GM23338 (cell line): Measurements from ENCODE around the gene ARID1B. TPM values are rescaled to one million over a fixed set of nuclear protein-coding genes. Genes with fewer than 3 reads are reported as not detected.

Experiments used
- ATAC-seq: fragments of 200-7000 bp; cut with Tn5 transposase; 3 replicates; pipeline ENCODE4 v1.9.1; 2020
- DNase-seq: peaks from one replicate; pipeline ENCODE4 v3.0.0-alpha.2; 2015; ENCODE audit warnings: low spot score
- H2AFZ ChIP-seq: fragments of 200-600 bp; sonication (generic); 2 replicates; pipeline ENCODE4 v1.8.0; 2016; ENCODE audit warnings: antibody characterized with exemption, mild to moderate bottlenecking, moderate library complexity
- H3F3A ChIP-seq: fragments of 200-600 bp; sonication (generic); replicated peaks from 2 replicates; pipeline ENCODE4 v1.8.0; 2017; ENCODE audit warnings: antibody characterized with exemption, mixed run types, low read depth
- H3K27ac ChIP-seq: fragments of 200-600 bp; sonication (generic); 2 replicates; pipeline ENCODE4 v1.6.1; 2016; ENCODE audit warnings: low read depth
- H3K27me3 ChIP-seq: fragments of 200-600 bp; sonication (generic); 2 replicates; pipeline ENCODE4 v1.8.0; 2016; ENCODE audit warnings: mild to moderate bottlenecking, mixed run types, moderate library complexity; ENCODE audit not compliant: insufficient read depth
- H3K36me3 ChIP-seq: fragments of 200-600 bp; sonication (generic); 2 replicates; pipeline ENCODE4 v1.8.0; 2016; ENCODE audit warnings: mild to moderate bottlenecking; ENCODE audit not compliant: insufficient read depth
- H3K4me1 ChIP-seq: fragments of 200-600 bp; sonication (generic); 2 replicates; pipeline ENCODE4 v1.8.0; 2016; ENCODE audit warnings: mild to moderate bottlenecking, moderate library complexity; ENCODE audit not compliant: insufficient read depth
- H3K4me2 ChIP-seq: fragments of 200-600 bp; sonication (generic); 2 replicates; pipeline ENCODE4 v1.7.1; 2017; ENCODE audit warnings: mixed run types
- H3K4me3 ChIP-seq: fragments of 200-600 bp; sonication (generic); 2 replicates; pipeline ENCODE4 v1.6.1; 2016; ENCODE audit warnings: mixed run types
- H3K79me2 ChIP-seq: fragments of 200-600 bp; sonication (generic); replicated peaks from 2 replicates; pipeline ENCODE4 v1.8.0; 2017; ENCODE audit warnings: mild to moderate bottlenecking; ENCODE audit not compliant: insufficient read depth
- H3K9me2 ChIP-seq: fragments of 200-600 bp; sonication (generic); 2 replicates; pipeline ENCODE4 v1.8.0; 2017; ENCODE audit not compliant: insufficient read depth
- H4K20me1 ChIP-seq: fragments of 200-600 bp; sonication (generic); replicated peaks from 2 replicates; pipeline ENCODE4 v1.8.0; 2017; ENCODE audit warnings: mild to moderate bottlenecking; ENCODE audit not compliant: insufficient read depth
- H3K27ac Mint-ChIP-seq: 2 replicates; pipeline ENCODE4 v1.8.0; 2020; ENCODE audit warnings: inconsistent platforms, mild to moderate bottlenecking, moderate library complexity, mixed read lengths
- H3K27me3 Mint-ChIP-seq: 3 replicates; pipeline ENCODE4 v1.8.0; 2022; ENCODE audit warnings: low read depth, mild to moderate bottlenecking, moderate library complexity, mixed read lengths, inconsistent platforms; ENCODE audit not compliant: insufficient read depth, poor library complexity
- H3K36me3 Mint-ChIP-seq: 3 replicates; pipeline ENCODE4 v1.8.0; 2021; ENCODE audit warnings: low read depth, mild to moderate bottlenecking, inconsistent platforms, moderate library complexity, mixed read lengths
- H3K4me1 Mint-ChIP-seq: 3 replicates; pipeline ENCODE4 v1.8.0; 2020; ENCODE audit warnings: mild to moderate bottlenecking, inconsistent platforms, mixed read lengths
- H3K4me3 Mint-ChIP-seq: 3 replicates; pipeline ENCODE4 v1.8.0; 2021; ENCODE audit warnings: moderate library complexity, mild to moderate bottlenecking, inconsistent platforms, mixed read lengths
- H3K9me3 Mint-ChIP-seq: 3 replicates; pipeline ENCODE4 v1.8.0; 2020; ENCODE audit warnings: moderate library complexity, mild to moderate bottlenecking, inconsistent platforms, mixed read lengths
- CREB1 ChIP-seq: fragments of 250-450 bp; sonication (Bioruptor Pico); IDR thresholded peaks from 2 replicates; pipeline ENCODE4 v1.5.0; 2020; ENCODE audit warnings: low read depth, mild to moderate bottlenecking, moderate library complexity
- CTCF ChIP-seq, 2 experiments: fragments of 200-600 bp in 1 of 2; sonication (generic) in 1 of 2; conservative IDR thresholded peaks; 2 replicates each; pipeline versions ENCODE4 v1.5.1 to v1.6.1; 2016 to 2017; ENCODE audit warnings: antibody characterized with exemption in 2 of 2, low read depth in 2 of 2, mild to moderate bottlenecking in 2 of 2, moderate library complexity in 1 of 2
- ETS1 ChIP-seq: IDR thresholded peaks from 2 replicates; pipeline ENCODE4 v1.6.1; 2016; ENCODE audit warnings: antibody characterized with exemption
- EZH2 ChIP-seq: fragments of 200-600 bp; sonication (generic); IDR thresholded peaks from one replicate; pipeline ENCODE4 v1.8.0; 2017; ENCODE audit warnings: antibody characterized with exemption, mild to moderate bottlenecking, low read depth; ENCODE audit not compliant: unreplicated experiment
- EZH2phosphoT487 ChIP-seq: fragments of 200-600 bp; sonication (generic); IDR thresholded peaks from one replicate; pipeline ENCODE4 v1.8.1; 2018; ENCODE audit warnings: antibody characterized with exemption; ENCODE audit not compliant: unreplicated experiment
- JUNB ChIP-seq: IDR thresholded peaks from one replicate; pipeline ENCODE4 v1.6.1; 2016; ENCODE audit warnings: antibody characterized with exemption; ENCODE audit not compliant: unreplicated experiment
- NANOG ChIP-seq: IDR thresholded peaks from 2 replicates; pipeline ENCODE4 v1.6.1; 2016; ENCODE audit warnings: antibody characterized with exemption, borderline replicate concordance
- POLR2AphosphoS5 ChIP-seq: IDR thresholded peaks from 2 replicates; pipeline ENCODE4 v1.6.1; 2016; ENCODE audit warnings: antibody characterized with exemption, low read depth
- STAT1 ChIP-seq: IDR thresholded peaks from one replicate; pipeline ENCODE4 v1.6.1; 2016; ENCODE audit warnings: antibody characterized with exemption; ENCODE audit not compliant: unreplicated experiment
- ZNF114 ChIP-seq: fragments of 250-450 bp; sonication (Bioruptor Pico); IDR thresholded peaks from 2 replicates; pipeline ENCODE4 v1.5.0; 2020; ENCODE audit warnings: mild to moderate bottlenecking, moderate library complexity
- ZNF331 ChIP-seq: fragments of 250-450 bp; sonication (Bioruptor Pico); IDR thresholded peaks from 2 replicates; pipeline ENCODE4 v1.5.0; 2020; ENCODE audit warnings: low read depth, mild to moderate bottlenecking, moderate library complexity
- polyA plus RNA-seq: library from polyadenylated mRNA; unstranded; fragments of >200 nt; fragmentation: Nextera tagmentation; extraction: Ambion mirVana; gene quantifications from 2 replicates; pipeline ENCODE4 v1.2.1, GENCODE V29; 2016
- total RNA-seq: library from RNA; depleted of rRNA; stranded (reverse); fragments of >200 nt; shearing (Covaris generic); gene quantifications from 2 replicates; pipeline ENCODE4 v1.2.3, GENCODE V29; 2014
- TF ChIP-seq, protein P1 (sequence below): IDR thresholded peaks from one replicate; pipeline ENCODE4 v1.6.1; 2018; ENCODE audit warnings: antibody characterized with exemption; ENCODE audit not compliant: unreplicated experiment
- TF ChIP-seq, protein P2 (sequence below): fragments of 250-450 bp; sonication (Bioruptor Pico); IDR thresholded peaks from 2 replicates; pipeline ENCODE4 v1.5.0; 2020; ENCODE audit warnings: mild to moderate bottlenecking, moderate library complexity

Gene ARID1B
- total and polyA plus RNA-seq, 2 experiments from 2014 or later: 59.3 to 72.2 TPM

- H3K27me3 ChIP-seq: no peaks in the 10 kb centered on the region
- no peaks in the 10 kb centered on the region; the same call in 1 of the 2 replicates for H4K20me1 ChIP-seq
- H3K27ac ChIP-seq: no peak overlapping the region
- no peak overlapping the region for H3K27ac Mint-ChIP-seq
- no peaks in the 10 kb centered on the region for H3F3A ChIP-seq
- no peak overlapping the region for H3K4me3 ChIP-seq
- peaks cover 97% of the 10 kb centered on the region for H3K79me2 ChIP-seq
- peaks cover 55% of the 10 kb centered on the region for H3K4me1 Mint-ChIP-seq
- no peak for ATAC-seq
- H3K9me2 ChIP-seq: no peaks in the 10 kb centered on the region
- H3K9me3 Mint-ChIP-seq: no peaks in the 10 kb centered on the region
- TF ChIP-seq ZNF114 (CRISPR knock-in tag) (no peak), CREB1 (no peak), ETS1 (no peak), EZH2phosphoT487 (no peak), STAT1 (no peak), POLR2AphosphoS5 (no peak), ZNF331 (CRISPR knock-in tag) (no peak), NANOG (no peak), EZH2 (no peak), CTCF (conservative IDR thresholded peaks at IDR 0.05; ENCODE audit: low read depth in 2 of 2) (no peak), JUNB (no peak)
- TF ChIP-seq, protein P1, sequence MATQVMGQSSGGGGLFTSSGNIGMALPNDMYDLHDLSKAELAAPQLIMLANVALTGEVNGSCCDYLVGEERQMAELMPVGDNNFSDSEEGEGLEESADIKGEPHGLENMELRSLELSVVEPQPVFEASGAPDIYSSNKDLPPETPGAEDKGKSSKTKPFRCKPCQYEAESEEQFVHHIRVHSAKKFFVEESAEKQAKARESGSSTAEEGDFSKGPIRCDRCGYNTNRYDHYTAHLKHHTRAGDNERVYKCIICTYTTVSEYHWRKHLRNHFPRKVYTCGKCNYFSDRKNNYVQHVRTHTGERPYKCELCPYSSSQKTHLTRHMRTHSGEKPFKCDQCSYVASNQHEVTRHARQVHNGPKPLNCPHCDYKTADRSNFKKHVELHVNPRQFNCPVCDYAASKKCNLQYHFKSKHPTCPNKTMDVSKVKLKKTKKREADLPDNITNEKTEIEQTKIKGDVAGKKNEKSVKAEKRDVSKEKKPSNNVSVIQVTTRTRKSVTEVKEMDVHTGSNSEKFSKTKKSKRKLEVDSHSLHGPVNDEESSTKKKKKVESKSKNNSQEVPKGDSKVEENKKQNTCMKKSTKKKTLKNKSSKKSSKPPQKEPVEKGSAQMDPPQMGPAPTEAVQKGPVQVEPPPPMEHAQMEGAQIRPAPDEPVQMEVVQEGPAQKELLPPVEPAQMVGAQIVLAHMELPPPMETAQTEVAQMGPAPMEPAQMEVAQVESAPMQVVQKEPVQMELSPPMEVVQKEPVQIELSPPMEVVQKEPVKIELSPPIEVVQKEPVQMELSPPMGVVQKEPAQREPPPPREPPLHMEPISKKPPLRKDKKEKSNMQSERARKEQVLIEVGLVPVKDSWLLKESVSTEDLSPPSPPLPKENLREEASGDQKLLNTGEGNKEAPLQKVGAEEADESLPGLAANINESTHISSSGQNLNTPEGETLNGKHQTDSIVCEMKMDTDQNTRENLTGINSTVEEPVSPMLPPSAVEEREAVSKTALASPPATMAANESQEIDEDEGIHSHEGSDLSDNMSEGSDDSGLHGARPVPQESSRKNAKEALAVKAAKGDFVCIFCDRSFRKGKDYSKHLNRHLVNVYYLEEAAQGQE: no peak
- TF ChIP-seq, protein P2, sequence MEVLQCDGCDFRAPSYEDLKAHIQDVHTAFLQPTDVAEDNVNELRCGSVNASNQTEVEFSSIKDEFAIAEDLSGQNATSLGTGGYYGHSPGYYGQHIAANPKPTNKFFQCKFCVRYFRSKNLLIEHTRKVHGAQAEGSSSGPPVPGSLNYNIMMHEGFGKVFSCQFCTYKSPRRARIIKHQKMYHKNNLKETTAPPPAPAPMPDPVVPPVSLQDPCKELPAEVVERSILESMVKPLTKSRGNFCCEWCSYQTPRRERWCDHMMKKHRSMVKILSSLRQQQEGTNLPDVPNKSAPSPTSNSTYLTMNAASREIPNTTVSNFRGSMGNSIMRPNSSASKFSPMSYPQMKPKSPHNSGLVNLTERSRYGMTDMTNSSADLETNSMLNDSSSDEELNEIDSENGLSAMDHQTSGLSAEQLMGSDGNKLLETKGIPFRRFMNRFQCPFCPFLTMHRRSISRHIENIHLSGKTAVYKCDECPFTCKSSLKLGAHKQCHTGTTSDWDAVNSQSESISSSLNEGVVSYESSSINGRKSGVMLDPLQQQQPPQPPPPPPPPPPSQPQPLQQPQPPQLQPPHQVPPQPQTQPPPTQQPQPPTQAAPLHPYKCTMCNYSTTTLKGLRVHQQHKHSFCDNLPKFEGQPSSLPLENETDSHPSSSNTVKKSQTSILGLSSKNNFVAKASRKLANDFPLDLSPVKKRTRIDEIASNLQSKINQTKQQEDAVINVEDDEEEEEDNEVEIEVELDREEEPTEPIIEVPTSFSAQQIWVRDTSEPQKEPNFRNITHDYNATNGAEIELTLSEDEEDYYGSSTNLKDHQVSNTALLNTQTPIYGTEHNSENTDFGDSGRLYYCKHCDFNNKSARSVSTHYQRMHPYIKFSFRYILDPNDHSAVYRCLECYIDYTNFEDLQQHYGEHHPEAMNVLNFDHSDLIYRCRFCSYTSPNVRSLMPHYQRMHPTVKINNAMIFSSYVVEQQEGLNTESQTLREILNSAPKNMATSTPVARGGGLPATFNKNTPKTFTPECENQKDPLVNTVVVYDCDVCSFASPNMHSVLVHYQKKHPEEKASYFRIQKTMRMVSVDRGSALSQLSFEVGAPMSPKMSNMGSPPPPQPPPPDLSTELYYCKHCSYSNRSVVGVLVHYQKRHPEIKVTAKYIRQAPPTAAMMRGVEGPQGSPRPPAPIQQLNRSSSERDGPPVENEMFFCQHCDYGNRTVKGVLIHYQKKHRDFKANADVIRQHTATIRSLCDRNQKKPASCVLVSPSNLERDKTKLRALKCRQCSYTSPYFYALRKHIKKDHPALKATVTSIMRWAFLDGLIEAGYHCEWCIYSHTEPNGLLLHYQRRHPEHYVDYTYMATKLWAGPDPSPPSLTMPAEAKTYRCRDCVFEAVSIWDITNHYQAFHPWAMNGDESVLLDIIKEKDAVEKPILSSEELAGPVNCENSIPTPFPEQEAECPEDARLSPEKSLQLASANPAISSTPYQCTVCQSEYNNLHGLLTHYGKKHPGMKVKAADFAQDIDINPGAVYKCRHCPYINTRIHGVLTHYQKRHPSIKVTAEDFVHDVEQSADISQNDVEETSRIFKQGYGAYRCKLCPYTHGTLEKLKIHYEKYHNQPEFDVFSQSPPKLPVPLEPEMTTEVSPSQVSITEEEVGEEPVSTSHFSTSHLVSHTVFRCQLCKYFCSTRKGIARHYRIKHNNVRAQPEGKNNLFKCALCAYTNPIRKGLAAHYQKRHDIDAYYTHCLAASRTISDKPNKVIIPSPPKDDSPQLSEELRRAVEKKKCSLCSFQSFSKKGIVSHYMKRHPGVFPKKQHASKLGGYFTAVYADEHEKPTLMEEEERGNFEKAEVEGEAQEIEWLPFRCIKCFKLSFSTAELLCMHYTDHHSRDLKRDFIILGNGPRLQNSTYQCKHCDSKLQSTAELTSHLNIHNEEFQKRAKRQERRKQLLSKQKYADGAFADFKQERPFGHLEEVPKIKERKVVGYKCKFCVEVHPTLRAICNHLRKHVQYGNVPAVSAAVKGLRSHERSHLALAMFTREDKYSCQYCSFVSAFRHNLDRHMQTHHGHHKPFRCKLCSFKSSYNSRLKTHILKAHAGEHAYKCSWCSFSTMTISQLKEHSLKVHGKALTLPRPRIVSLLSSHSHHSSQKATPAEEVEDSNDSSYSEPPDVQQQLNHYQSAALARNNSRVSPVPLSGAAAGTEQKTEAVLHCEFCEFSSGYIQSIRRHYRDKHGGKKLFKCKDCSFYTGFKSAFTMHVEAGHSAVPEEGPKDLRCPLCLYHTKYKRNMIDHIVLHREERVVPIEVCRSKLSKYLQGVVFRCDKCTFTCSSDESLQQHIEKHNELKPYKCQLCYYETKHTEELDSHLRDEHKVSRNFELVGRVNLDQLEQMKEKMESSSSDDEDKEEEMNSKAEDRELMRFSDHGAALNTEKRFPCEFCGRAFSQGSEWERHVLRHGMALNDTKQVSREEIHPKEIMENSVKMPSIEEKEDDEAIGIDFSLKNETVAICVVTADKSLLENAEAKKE: no peak
- no peak for DNase-seq
- peaks cover 5% of the 10 kb centered on the region for H3K27me3 Mint-ChIP-seq
- H3K4me2 ChIP-seq: no peak overlapping the region
- H3K4me1 ChIP-seq: peaks cover 33% of the 10 kb centered on the region
- H3K4me3 Mint-ChIP-seq: no peak overlapping the region
- no peak overlapping the region for H2AFZ ChIP-seq
- H3K36me3 ChIP-seq: no peaks in the 10 kb centered on the region
- H3K36me3 Mint-ChIP-seq: no peaks in the 10 kb centered on the region
These were observed 218.3 kb downstream of the ARID1B start for GRCh38 chr6:156995502-156995901.
